GM12878 (cell line): ENCODE data around the gene LMO3. TPM values are rescaled to one million over a fixed set of nuclear protein-coding genes. Genes with fewer than 3 reads are reported as not detected.

Source experiments
- ATAC-seq: fragments of 200-7000 bp; cut with Tn5 transposase; 3 replicates; pipeline ENCODE4 v1.9.1; 2020; ENCODE audit warnings: mild to moderate bottlenecking, moderate library complexity
- BruUV-seq: library from RNA; stranded (reverse); fragments of 400-500 nt; replicated peaks from 2 replicates; lab custom pipeline; 2021; lab: Mats Ljungman, UMichigan
- CTCF ChIA-PET: fragments of 300-600 bp; sonication (Branson Sonifier 250); formaldehyde crosslinking; extraction: SDS; loops from one replicate; lab custom pipeline; 2021; ENCODE audit warnings: inconsistent platforms; lab: Yijun Ruan, JAX
- POLR2A ChIA-PET: fragments of 350-600 bp; formaldehyde crosslinking; extraction: SDS; loops from one replicate; lab custom pipeline; 2021; ENCODE audit warnings: inconsistent platforms; lab: Charles Lee
- RAD21 ChIA-PET: fragments of 300-600 bp; sonication (Branson Sonifier 250); formaldehyde crosslinking; loops from one replicate; lab custom pipeline; 2023; ENCODE audit warnings: antibody characterized with exemption; ENCODE audit not compliant: unreplicated experiment; lab: Charles Lee
- SMC1A ChIA-PET: fragments of 300-600 bp; sonication (Branson Sonifier 250); formaldehyde crosslinking; loops from one replicate; lab custom pipeline; 2023; ENCODE audit not compliant: unreplicated experiment, uncharacterized antibody; lab: Charles Lee
- DNase-seq: peaks from one replicate; pipeline ENCODE4 v3.0.0-alpha.2; 2011; ENCODE audit warnings: low read depth, low spot score
- FAIRE-seq: peaks from 3 replicates; lab custom pipeline; 2011; peaks lifted over from hg19 to GRCh38; lab: Jason Lieb, UNC
- H2AFZ ChIP-seq: 2 replicates; pipeline ENCODE4 v1.6.0; 2011; ENCODE audit warnings: low read depth, low read length, control low read depth; ENCODE audit not compliant: control insufficient read depth
- H3K27ac ChIP-seq: 2 replicates; pipeline ENCODE4 v1.5.1; 2011; ENCODE audit warnings: control low read depth; ENCODE audit not compliant: control insufficient read depth, insufficient read depth
- H3K27me3 ChIP-seq, 2 experiments: replicated peaks in 1 of 2; 2 replicates each; pipeline versions ENCODE4 v1.6.0 to v1.6.1; 2011; ENCODE audit warnings: low read length in 1 of 2; ENCODE audit not compliant: control insufficient read depth in 2 of 2, insufficient read depth in 2 of 2
- H3K36me3 ChIP-seq, 2 experiments: 2 replicates each; pipeline ENCODE4 v1.5.1; 2011; ENCODE audit warnings: low read length in 1 of 2; ENCODE audit not compliant: control insufficient read depth in 2 of 2, insufficient read depth in 2 of 2
- H3K4me1 ChIP-seq: 2 replicates; pipeline ENCODE4 v1.6.1; 2011; ENCODE audit warnings: mild to moderate bottlenecking, low read length, moderate library complexity, mixed read lengths; ENCODE audit not compliant: control insufficient read depth, insufficient read depth
- H3K4me2 ChIP-seq: 2 replicates; pipeline ENCODE4 v1.6.0; 2011; ENCODE audit warnings: control low read depth; ENCODE audit not compliant: control insufficient read depth, insufficient read depth
- H3K4me3 ChIP-seq: fragments of 200-600 bp; sonication (generic); 2 replicates; pipeline ENCODE4 v1.5.1; 2016
- H3K79me2 ChIP-seq: 2 replicates; pipeline ENCODE4 v1.6.0; 2011; ENCODE audit warnings: low read length; ENCODE audit not compliant: control insufficient read depth, insufficient read depth
- H3K9ac ChIP-seq: 2 replicates; pipeline ENCODE4 v1.8.0; 2011; ENCODE audit warnings: low read length, control low read depth, mixed read lengths; ENCODE audit not compliant: control insufficient read depth, insufficient read depth
- H3K9me3 ChIP-seq: replicated peaks from 3 replicates; pipeline ENCODE4 v1.5.1; 2011; ENCODE audit warnings: mild to moderate bottlenecking, low read length; ENCODE audit not compliant: control insufficient read depth, insufficient read depth
- H4K20me1 ChIP-seq: 2 replicates; pipeline ENCODE4 v1.6.0; 2011; ENCODE audit not compliant: control insufficient read depth, insufficient read depth
- BCL11A ChIP-seq: IDR thresholded peaks from 2 replicates; pipeline ENCODE4 v1.6.1; 2011; ENCODE audit warnings: low read depth, low read length
- CHD1 ChIP-seq: IDR thresholded peaks from 2 replicates; pipeline ENCODE4 v1.6.1; 2012; ENCODE audit warnings: low read depth, low read length, improper control_type of control experiment
- E4F1 ChIP-seq: fragments of 450-650 bp; IDR thresholded peaks from 2 replicates; pipeline ENCODE4 v1.6.1; 2018; ENCODE audit warnings: borderline replicate concordance, mild to moderate bottlenecking; ENCODE audit not compliant: partially characterized antibody
- HDAC6 ChIP-seq: fragments of 200-600 bp; sonication (generic); IDR thresholded peaks from one replicate; pipeline ENCODE4 v1.8.0; 2017; ENCODE audit warnings: antibody characterized with exemption; ENCODE audit not compliant: unreplicated experiment
- JUNB ChIP-seq: IDR thresholded peaks from 2 replicates; pipeline ENCODE4 v1.6.1; 2016; ENCODE audit warnings: antibody characterized with exemption, mild to moderate bottlenecking
- MTA2 ChIP-seq: fragments of 450-650 bp; IDR thresholded peaks from 2 replicates; pipeline ENCODE4 v1.6.1; 2016; ENCODE audit warnings: low read depth, mild to moderate bottlenecking, moderate library complexity
- MTA3 ChIP-seq: IDR thresholded peaks from 2 replicates; pipeline ENCODE4 v1.6.1; 2012; ENCODE audit warnings: low read length, inconsistent platforms, borderline replicate concordance
- PBX3 ChIP-seq: IDR thresholded peaks from 2 replicates; pipeline ENCODE4 v1.6.1; 2011; ENCODE audit warnings: mild to moderate bottlenecking, low read depth, low read length, moderate library complexity; ENCODE audit not compliant: insufficient replicate concordance
- PKNOX1 ChIP-seq: fragments of 450-650 bp; IDR thresholded peaks from 2 replicates; pipeline ENCODE4 v1.6.1; 2016; ENCODE audit warnings: mild to moderate bottlenecking
- WGBS: methylation state at CpG from one replicate; pipeline ENCODE4 v1.1.6; 2016; ENCODE audit warnings: low lambda C conversion rate; ENCODE audit not compliant: insufficient replicate concordance, insufficient coverage; ENCODE audit errors: missing lambda C conversion rate; 5-methylcytosine and 5-hydroxymethylcytosine counted together
- in situ Hi-C: fragments of 300-500 bp; cut with MboI; formaldehyde crosslinking; loops from 9 replicates; pipeline ENCODE4 v1.14.3; 2018; ENCODE audit warnings: mixed read lengths
- intact Hi-C: fragments of 100-400 bp; cut with micrococcal nuclease; formaldehyde crosslinking; loops from one replicate; pipeline ENCODE4 v1.14.2; 2022; ENCODE audit not compliant: unreplicated experiment
- polyA plus RNA-seq, 11 experiments: library from polyadenylated mRNA; depleted of rRNA in 4 of 11; unstranded in 6 of 11; stranded (reverse) in 5 of 11; fragments of >200 nt; fragmentation: Nextera tagmentation in 4 of 11; fragmentation: Illumina TruSeq in 1 of 11; extraction: Ambion mirVana in 4 of 11; extraction: Trizol in 1 of 11; gene quantifications; 1 replicate in 1 of 11; 2 replicates in 10 of 11; pipeline versions ENCODE4 v1.2.1 to v1.2.3, GENCODE V29; 2011 to 2016; ENCODE audit warnings: inconsistent platforms in 2 of 11, missing spikeins in 2 of 11, low read depth in 1 of 11
- total RNA-seq, 4 experiments: library from RNA; depleted of rRNA in 3 of 4; stranded (reverse); fragments of >200 nt in 3 of 4; fragmentation: Illumina TruSeq in 1 of 4; extraction: Trizol in 1 of 4; gene quantifications; 2 replicates each; pipeline versions ENCODE4 v1.2.1 to v1.2.3, GENCODE V29; 2013 to 2021

The LMO3 gene
- total and polyA plus RNA-seq, 10 of the 15 experiments (the other 5 are each of a cell fraction or from before 2014, with no cell fraction given) = 1.6 to 13.5 (median 1.9) TPM

GRCh38 chr12:16562921-16563320 lies 43.0 kb downstream of the LMO3 start (continued):
- TF ChIP-seq CHD1 (no peak), HDAC6 (no peak), MTA3 (no peak)
- TF ChIP-seq, all 136 proteins: peak for 0

GRCh38 chr12:16562435-16562834 lies 43.5 kb downstream of the LMO3 start:
- peak; percentile 46; the same call in 1 of the 2 replicates for TF ChIP-seq BCL11A
- TF ChIP-seq E4F1 = no peak
- TF ChIP-seq PBX3 = peak; percentile 79
- TF ChIP-seq PKNOX1 = peak; percentile 63; the same call in 1 of the 2 replicates
- TF ChIP-seq MTA2 = peak; percentile 57; the same call in 1 of the 2 replicates
- TF ChIP-seq JUNB = no peak
- Histone ChIP-seq H4K20me1 (no peaks in the 10 kb centered on the region), H3K9ac (no peak overlapping the region), H3K4me1 (no peaks in the 10 kb centered on the region), H3K79me2 (no peaks in the 10 kb centered on the region), H3K4me2 (no peak overlapping the region), H3K27ac (no peak overlapping the region), H2AFZ (no peak overlapping the region), H3K27me3 (no peaks in the 10 kb centered on the region), H3K9me3 (no peaks in the 10 kb centered on the region), H3K36me3 (no peaks in the 10 kb centered on the region), H3K4me3 (no peak overlapping the region)
- ChIA-PET CTCF (interaction anchor here (1.9 kb wide), 1 partner anchor 16 kb away, joined by 4 read pairs; no protein-coding TSS in a partner anchor), POLR2A (interaction anchor here (0.6 kb wide), 1 partner anchor 48 kb away, joined by 3 read pairs; no protein-coding TSS in a partner anchor), RAD21 (no interaction called here), SMC1A (interaction anchor here (0.6 to 2.1 kb wide), 4 partner anchors 26 to 95 kb away, joined by 4 to 6 read pairs (median 6); no protein-coding TSS in a partner anchor)
- DNase-seq = no peak
- ATAC-seq = peak; percentile 51
- no peak for FAIRE-seq
- intact Hi-C loops = no loop called here
- no TSS peak for BruUV-seq
- in situ Hi-C loops = no loop called here
- 15% methylated on average over 3 of the region's 3 CpGs for WGBS
